Liver (tissue), 3 donors: ENCODE data around the gene AKR1C2.
"Not testable (repeated sequence)": the region's sequence is repeated elsewhere in the genome, so short reads cannot be mapped to it uniquely, and the experiment has no call there.

Source experiments
- CTCF ChIP-seq: fragments of 150-350 bp; IDR thresholded peaks from 2 replicates; pipeline ENCODE4 v1.5.1; 2017; ENCODE audit warnings: improper control_type of control experiment, low read depth, low read length; ENCODE audit not compliant: missing input control
- FOXA1 ChIP-seq: IDR thresholded peaks from 2 replicates; pipeline ENCODE4 v1.6.1; 2016; ENCODE audit warnings: antibody characterized with exemption
- HNF4G ChIP-seq: IDR thresholded peaks from 2 replicates; pipeline ENCODE4 v1.6.1; 2016; ENCODE audit warnings: antibody characterized with exemption
- MAX ChIP-seq: IDR thresholded peaks from 2 replicates; pipeline ENCODE4 v1.6.1; 2016; ENCODE audit warnings: antibody characterized with exemption
- RAD21 ChIP-seq, 2 donors: IDR thresholded peaks; 2 replicates each; pipeline ENCODE4 v1.6.1; 2016; ENCODE audit warnings: antibody characterized with exemption in 2 of 2, mild to moderate bottlenecking in 2 of 2
- RXRA ChIP-seq, 2 donors: IDR thresholded peaks; 2 replicates each; pipeline ENCODE4 v1.6.1; 2017 to 2018; ENCODE audit warnings: antibody characterized with exemption in 2 of 2, mild to moderate bottlenecking in 1 of 2
- SP1 ChIP-seq: IDR thresholded peaks from 2 replicates; pipeline ENCODE4 v1.6.1; 2018; ENCODE audit warnings: antibody characterized with exemption, mild to moderate bottlenecking
- TAF1 ChIP-seq: conservative IDR thresholded peaks from 2 replicates; pipeline ENCODE4 v1.6.1; 2016; ENCODE audit warnings: antibody characterized with exemption, mild to moderate bottlenecking
- YY1 ChIP-seq: IDR thresholded peaks from 2 replicates; pipeline ENCODE4 v1.6.1; 2016; ENCODE audit warnings: antibody characterized with exemption, mild to moderate bottlenecking
- TF ChIP-seq, protein P1 (sequence below): IDR thresholded peaks from 2 replicates; pipeline ENCODE4 v1.6.1; 2016; ENCODE audit warnings: antibody characterized with exemption, mild to moderate bottlenecking
- donor health status: healthy.
- donor health status: healthy.

GRCh38 chr10:4963815-4964154, 39.9 kb downstream of the AKR1C2 start:
- TF ChIP-seq TAF1; MAX; CTCF; YY1; FOXA1; SP1; RAD21 (IDR thresholded peaks at IDR 0.05); HNF4G; RXRA (IDR thresholded peaks at IDR 0.05): not testable (repeated sequence)
- TF ChIP-seq, protein P1, sequence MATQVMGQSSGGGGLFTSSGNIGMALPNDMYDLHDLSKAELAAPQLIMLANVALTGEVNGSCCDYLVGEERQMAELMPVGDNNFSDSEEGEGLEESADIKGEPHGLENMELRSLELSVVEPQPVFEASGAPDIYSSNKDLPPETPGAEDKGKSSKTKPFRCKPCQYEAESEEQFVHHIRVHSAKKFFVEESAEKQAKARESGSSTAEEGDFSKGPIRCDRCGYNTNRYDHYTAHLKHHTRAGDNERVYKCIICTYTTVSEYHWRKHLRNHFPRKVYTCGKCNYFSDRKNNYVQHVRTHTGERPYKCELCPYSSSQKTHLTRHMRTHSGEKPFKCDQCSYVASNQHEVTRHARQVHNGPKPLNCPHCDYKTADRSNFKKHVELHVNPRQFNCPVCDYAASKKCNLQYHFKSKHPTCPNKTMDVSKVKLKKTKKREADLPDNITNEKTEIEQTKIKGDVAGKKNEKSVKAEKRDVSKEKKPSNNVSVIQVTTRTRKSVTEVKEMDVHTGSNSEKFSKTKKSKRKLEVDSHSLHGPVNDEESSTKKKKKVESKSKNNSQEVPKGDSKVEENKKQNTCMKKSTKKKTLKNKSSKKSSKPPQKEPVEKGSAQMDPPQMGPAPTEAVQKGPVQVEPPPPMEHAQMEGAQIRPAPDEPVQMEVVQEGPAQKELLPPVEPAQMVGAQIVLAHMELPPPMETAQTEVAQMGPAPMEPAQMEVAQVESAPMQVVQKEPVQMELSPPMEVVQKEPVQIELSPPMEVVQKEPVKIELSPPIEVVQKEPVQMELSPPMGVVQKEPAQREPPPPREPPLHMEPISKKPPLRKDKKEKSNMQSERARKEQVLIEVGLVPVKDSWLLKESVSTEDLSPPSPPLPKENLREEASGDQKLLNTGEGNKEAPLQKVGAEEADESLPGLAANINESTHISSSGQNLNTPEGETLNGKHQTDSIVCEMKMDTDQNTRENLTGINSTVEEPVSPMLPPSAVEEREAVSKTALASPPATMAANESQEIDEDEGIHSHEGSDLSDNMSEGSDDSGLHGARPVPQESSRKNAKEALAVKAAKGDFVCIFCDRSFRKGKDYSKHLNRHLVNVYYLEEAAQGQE = not testable (repeated sequence)
